ENCODE measurements around the gene KIAA0825. TPM values are rescaled to one million over a fixed set of nuclear protein-coding genes. Genes with fewer than 3 reads are reported as not detected.

KIAA0825 gene
- total RNA-seq, 1 experiment from 2014 or later, result 1.3 TPM

DNA sequence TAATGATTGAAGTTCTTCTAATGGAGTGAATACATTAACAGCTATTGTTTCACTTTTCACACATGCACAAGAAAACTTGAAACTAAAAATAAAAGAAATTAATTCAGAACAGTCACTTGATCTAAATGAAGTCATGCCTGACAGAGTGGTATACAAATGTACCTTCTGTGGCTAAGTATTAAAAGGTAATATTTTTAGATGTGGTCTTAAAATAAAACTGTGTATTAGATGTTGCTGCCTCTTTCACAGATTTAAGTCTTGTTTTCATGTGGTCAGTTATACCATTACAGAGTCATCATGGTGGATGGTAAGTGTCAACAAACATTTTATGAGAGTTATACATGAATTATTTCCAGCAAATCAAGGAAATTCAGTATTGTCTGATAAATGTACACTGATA lies 47.0 kb downstream of the KIAA0825 start (continued):
- TF ChIP-seq, protein P1, sequence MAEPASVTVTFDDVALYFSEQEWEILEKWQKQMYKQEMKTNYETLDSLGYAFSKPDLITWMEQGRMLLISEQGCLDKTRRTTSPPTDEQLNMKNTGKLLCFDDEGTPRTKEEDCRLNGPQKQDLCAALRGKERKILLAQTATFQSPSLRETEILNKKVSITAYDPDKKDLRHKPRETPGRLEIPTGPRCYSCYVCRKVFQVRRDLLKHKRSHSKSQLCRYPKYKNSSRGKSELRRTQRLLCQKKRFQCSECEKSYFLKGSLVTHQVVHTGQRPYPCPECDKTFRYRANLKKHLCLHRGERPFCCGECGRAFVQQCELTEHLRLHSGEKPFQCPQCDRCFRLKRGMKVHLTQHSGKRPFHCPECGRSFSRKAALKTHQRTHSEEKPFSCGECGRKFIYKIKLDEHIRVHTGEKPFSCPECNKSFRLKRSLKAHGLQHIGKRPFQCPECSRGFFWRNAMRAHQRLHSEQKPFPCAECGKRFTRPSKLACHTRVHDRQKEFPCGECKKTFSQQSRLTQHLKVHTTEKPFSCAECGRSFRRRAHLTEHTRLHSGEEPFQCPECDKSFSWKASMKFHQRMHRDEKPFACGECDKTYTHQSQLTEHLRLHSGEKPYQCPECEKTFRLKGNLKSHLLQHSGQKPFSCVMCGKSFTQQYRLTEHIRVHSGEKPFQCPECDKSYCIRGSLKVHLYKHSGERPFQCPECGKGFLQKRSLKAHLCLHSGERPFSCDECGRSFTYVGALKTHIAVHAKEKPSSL (CRISPR knock-in tag; conservative IDR thresholded peaks at IDR 0.05), result no peak
- TF ChIP-seq, protein P2, sequence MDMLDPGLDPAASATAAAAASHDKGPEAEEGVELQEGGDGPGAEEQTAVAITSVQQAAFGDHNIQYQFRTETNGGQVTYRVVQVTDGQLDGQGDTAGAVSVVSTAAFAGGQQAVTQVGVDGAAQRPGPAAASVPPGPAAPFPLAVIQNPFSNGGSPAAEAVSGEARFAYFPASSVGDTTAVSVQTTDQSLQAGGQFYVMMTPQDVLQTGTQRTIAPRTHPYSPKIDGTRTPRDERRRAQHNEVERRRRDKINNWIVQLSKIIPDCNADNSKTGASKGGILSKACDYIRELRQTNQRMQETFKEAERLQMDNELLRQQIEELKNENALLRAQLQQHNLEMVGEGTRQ (CRISPR knock-in tag; IDR thresholded peaks at IDR 0.05), result no peak
- TF ChIP-seq AR (CRISPR knock-in tag; IDR thresholded peaks at IDR 0.05) (no peak), ZNF396 (CRISPR knock-in tag; IDR thresholded peaks at IDR 0.05; ENCODE audit: borderline replicate concordance) (no peak), RELA (CRISPR knock-in tag; IDR thresholded peaks at IDR 0.05; ENCODE audit: borderline replicate concordance) (no peak), TEAD4 (CRISPR knock-in tag; IDR thresholded peaks at IDR 0.05) (no peak), STAT6 (CRISPR knock-in tag; conservative IDR thresholded peaks at IDR 0.05; ENCODE audit: low read depth) (no peak), ZNF263 (CRISPR knock-in tag; IDR thresholded peaks at IDR 0.05; ENCODE audit: low read depth) (no peak)
- TF ChIP-seq, protein P3, sequence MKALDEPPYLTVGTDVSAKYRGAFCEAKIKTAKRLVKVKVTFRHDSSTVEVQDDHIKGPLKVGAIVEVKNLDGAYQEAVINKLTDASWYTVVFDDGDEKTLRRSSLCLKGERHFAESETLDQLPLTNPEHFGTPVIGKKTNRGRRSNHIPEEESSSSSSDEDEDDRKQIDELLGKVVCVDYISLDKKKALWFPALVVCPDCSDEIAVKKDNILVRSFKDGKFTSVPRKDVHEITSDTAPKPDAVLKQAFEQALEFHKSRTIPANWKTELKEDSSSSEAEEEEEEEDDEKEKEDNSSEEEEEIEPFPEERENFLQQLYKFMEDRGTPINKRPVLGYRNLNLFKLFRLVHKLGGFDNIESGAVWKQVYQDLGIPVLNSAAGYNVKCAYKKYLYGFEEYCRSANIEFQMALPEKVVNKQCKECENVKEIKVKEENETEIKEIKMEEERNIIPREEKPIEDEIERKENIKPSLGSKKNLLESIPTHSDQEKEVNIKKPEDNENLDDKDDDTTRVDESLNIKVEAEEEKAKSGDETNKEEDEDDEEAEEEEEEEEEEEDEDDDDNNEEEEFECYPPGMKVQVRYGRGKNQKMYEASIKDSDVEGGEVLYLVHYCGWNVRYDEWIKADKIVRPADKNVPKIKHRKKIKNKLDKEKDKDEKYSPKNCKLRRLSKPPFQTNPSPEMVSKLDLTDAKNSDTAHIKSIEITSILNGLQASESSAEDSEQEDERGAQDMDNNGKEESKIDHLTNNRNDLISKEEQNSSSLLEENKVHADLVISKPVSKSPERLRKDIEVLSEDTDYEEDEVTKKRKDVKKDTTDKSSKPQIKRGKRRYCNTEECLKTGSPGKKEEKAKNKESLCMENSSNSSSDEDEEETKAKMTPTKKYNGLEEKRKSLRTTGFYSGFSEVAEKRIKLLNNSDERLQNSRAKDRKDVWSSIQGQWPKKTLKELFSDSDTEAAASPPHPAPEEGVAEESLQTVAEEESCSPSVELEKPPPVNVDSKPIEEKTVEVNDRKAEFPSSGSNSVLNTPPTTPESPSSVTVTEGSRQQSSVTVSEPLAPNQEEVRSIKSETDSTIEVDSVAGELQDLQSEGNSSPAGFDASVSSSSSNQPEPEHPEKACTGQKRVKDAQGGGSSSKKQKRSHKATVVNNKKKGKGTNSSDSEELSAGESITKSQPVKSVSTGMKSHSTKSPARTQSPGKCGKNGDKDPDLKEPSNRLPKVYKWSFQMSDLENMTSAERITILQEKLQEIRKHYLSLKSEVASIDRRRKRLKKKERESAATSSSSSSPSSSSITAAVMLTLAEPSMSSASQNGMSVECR (CRISPR knock-in tag; IDR thresholded peaks at IDR 0.05; ENCODE audit: borderline replicate concordance), result no peak
- TF ChIP-seq, protein P4, sequence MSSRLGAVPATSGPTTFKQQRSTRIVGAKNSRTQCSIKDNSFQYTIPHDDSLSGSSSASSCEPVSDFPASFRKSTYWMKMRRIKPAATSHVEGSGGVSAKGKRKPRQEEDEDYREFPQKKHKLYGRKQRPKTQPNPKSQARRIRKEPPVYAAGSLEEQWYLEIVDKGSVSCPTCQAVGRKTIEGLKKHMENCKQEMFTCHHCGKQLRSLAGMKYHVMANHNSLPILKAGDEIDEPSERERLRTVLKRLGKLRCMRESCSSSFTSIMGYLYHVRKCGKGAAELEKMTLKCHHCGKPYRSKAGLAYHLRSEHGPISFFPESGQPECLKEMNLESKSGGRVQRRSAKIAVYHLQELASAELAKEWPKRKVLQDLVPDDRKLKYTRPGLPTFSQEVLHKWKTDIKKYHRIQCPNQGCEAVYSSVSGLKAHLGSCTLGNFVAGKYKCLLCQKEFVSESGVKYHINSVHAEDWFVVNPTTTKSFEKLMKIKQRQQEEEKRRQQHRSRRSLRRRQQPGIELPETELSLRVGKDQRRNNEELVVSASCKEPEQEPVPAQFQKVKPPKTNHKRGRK (CRISPR knock-in tag; IDR thresholded peaks at IDR 0.05; ENCODE audit: borderline replicate concordance), result no peak
- TF ChIP-seq, protein P5, sequence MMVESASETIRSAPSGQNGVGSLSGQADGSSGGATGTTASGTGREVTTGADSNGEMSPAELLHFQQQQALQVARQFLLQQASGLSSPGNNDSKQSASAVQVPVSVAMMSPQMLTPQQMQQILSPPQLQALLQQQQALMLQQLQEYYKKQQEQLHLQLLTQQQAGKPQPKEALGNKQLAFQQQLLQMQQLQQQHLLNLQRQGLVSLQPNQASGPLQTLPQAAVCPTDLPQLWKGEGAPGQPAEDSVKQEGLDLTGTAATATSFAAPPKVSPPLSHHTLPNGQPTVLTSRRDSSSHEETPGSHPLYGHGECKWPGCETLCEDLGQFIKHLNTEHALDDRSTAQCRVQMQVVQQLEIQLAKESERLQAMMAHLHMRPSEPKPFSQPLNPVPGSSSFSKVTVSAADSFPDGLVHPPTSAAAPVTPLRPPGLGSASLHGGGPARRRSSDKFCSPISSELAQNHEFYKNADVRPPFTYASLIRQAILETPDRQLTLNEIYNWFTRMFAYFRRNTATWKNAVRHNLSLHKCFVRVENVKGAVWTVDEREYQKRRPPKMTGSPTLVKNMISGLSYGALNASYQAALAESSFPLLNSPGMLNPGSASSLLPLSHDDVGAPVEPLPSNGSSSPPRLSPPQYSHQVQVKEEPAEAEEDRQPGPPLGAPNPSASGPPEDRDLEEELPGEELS (CRISPR knock-in tag; IDR thresholded peaks at IDR 0.05), result no peak
